ENCODE results near the gene DNASE1L2. TPM values are rescaled to one million over a fixed set of nuclear protein-coding genes. Genes with fewer than 3 reads are reported as not detected.

The DNASE1L2 gene
- total RNA-seq, 1 donor from 2014 or later: 3.2 TPM

GRCh38 chr16:2223221-2223941, 12.9 kb upstream of the DNASE1L2 start, which contains the start of gene E4F1:
E4F1 (plus strand) TSS chr16:2223591; CDS start chr16:2223614, 23 bp downstream.
- intact Hi-C loops (cut with micrococcal nuclease): loop anchor here (1.0 to 5.0 kb wide), 11 partner anchors 8 to 553 kb away; partner anchors contain the start of genes ATP6V0C, CCNF, CEMP1 and ECI1

- intact Hi-C loops (cut with micrococcal nuclease): loop anchor here (1.0 to 5.0 kb wide), 11 partner anchors 9 to 553 kb away; partner anchors contain the start of genes ATP6V0C, CCNF, CEMP1 and ECI1
Measured at GRCh38 chr16:2223942-2224486, 12.2 kb upstream of the DNASE1L2 start.

DNA sequence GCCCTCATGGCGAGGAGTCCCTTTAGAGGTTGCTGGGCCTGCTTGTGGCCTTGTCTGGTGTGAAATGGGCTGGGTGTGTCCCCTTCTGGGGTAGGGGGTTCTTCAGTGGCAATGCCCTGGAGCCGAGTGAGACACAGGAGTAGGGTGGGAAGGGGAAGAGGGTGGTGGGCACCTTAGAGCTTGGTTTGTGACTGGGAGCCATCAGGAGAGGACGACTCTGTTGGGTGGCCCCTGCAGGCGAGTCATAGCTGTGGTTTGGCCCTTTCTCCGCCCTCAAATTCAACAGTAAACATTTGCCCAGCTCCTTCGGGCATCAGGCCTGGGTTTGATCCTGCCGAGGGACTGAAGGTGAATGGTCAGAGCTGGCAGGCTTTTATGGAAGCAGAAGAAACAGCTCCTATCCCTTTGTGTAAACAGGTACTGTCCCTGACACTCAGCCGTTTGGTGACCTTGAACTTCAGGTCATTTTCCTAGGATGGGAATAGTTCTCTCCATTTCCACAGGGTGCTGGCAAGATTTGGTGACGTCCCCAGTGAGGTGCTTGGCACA, 9.9 kb upstream of the DNASE1L2 start:
- intact Hi-C loops (cut with micrococcal nuclease): no loop called here

GRCh38 chr16:2226918-2227317, 9.3 kb upstream of the DNASE1L2 start:
- intact Hi-C loops (cut with micrococcal nuclease): no loop called here

GRCh38 chr16:2228161-2228824, 8.0 kb upstream of the DNASE1L2 start:
- intact Hi-C loops (cut with micrococcal nuclease): no loop called here

DNA sequence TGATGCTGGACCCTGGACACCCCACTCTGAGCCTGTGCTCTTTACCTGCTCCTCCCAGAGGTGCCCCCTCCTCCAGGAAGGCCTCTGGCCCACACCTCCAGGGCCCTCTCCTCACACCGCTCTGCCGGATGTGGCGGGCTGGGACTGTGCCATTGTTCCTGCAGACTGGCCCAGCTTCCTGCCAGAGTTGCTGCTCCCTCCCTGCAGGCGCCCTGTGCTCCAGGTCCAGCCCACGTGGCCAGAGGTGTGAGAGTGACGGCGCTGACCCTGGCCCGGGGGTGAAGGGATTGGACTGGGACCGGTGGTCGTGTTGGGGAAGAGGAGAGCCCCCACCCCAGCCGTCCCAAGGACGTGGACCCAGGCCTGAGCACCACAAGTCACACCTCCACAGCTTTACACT, 7.2 kb upstream of the DNASE1L2 start:
- intact Hi-C loops (cut with micrococcal nuclease): no loop called here

DNA sequence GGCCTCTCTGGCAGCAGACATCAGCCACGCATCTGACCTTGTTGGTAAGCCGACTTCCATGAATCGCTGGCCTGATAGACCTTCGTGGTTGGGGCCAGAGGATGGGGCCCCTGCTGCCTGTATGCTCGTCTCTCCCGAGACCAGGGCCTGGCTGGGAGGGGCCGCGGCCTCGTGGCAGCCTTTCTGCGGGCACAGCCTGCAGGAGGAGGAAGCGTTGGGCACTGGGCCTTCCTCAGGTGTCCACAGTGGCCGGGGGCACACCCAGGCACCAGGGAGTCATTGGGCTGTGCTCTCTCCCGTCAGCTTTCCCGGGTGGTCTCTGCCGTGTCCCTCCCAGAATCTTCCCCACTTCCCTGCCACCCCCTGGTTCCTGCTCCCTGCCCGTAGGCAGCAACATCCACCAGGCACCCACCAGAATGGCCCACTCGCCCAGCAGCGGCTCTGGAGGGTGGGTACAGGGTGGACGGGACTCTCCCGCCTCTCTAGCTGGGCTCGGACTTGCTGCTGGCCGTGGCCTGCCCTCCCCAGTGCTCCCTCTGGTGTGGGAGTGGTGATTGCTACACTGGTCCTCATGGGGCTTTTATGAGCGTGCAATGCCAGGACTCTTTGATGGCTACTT, 6.5 kb upstream of the DNASE1L2 start:
- intact Hi-C loops (cut with micrococcal nuclease): no loop called here

DNA sequence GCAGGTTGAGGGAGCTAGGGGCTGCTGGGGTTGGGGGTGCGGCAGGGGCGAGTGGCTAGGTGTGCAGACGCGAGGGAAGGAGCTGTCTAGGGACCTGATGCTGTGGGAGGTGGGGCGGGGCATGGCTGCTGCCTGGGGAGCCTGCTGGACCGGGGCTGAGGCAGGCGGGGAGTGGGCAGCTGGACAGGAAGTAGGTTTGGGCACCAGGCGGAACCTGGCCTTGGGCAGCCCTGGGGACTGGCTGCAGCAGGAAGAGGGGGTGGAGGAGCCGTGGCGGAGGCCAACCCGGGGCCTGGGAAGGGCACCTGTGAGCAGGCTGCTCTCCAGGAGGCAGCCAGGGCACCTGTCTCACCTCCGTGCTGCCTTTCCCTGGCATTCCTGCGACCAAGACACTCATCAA, 5.9 kb upstream of the DNASE1L2 start:
- intact Hi-C loops (cut with micrococcal nuclease): no loop called here

- intact Hi-C loops (cut with micrococcal nuclease): no loop called here
Measured at GRCh38 chr16:2231016-2231931, 5.0 kb upstream of the DNASE1L2 start.

DNA sequence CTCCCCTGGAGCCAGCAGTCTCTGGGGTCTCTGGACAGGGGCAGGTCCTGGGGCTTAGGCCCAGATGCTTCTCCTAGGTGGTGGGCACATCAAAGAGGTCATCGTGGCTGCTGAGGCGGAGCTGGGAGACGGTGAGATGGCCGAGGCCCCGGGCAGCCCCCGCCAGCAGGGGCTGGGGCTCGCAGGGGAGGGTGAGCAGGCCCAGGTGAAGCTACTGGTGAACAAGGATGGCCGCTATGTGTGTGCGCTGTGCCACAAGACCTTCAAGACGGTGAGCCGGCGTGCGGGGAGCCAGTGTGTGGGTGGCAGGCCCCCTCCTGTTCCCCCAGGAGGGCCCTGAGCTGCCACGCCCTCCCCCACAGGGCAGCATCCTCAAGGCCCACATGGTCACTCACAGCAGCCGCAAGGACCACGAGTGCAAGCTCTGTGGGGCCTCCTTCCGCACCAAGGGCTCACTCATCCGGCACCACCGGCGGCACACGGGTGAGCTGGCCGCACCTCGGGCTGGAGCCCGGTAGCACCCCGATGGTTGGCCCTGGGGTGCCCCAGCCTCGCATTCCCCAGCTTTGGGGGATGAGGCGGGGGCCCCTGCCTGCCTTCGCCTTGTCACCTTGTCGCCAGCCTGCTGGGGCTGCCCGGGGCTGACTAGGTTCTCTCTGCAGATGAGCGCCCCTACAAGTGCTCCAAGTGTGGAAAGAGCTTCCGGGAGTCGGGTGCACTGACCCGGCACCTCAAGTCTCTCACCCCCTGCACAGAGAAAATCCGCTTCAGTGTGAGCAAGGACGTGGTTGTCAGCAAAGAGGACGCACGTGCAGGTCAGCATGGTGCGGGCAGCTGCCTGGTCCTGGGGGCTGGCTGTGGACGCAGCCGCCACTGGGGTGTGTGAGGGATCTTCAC, 3.9 kb upstream of the DNASE1L2 start:
- intact Hi-C loops (cut with micrococcal nuclease): no loop called here

- intact Hi-C loops (cut with micrococcal nuclease): no loop called here
Measured at GRCh38 chr16:2233046-2233775, 3.0 kb upstream of the DNASE1L2 start.

DNA sequence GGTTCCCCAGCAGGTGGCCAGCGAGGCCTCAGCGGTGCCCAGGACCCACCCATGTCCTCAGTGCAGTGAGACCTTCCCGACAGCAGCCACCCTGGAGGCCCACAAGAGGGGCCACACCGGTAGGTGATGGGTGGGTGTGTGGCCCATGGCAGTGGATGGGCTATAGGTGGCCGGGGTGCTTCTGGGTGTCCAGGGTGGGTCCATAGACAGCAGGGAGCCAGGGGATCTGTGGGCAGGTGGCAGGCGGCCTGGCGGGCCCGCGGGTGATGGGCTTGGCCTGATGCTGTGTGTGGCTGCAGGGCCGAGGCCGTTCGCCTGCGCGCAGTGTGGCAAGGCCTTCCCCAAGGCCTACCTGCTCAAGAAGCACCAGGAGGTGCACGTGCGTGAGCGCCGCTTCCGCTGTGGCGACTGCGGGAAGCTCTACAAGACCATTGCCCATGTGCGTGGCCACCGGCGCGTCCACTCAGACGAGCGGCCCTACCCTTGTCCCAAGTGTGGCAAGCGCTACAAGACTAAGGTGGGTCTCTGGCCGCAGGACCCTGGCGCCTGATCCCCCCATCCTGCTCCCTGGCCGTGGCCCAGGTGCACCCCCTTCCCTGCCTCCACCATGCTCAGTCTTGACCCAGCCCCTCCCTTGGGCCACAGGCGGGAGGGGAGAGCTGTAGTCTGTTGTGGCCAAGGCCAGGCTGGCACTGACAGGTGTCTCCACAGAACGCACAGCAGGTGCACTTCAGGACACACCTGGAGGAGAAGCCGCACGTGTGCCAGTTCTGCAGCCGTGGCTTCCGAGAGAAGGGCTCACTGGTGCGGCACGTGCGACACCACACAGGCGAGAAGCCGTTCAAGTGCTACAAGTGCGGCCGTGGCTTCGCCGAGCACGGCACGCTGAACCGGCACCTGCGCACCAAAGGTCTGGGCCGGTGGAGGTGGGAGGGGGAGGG, 2.1 kb upstream of the DNASE1L2 start:
- intact Hi-C loops (cut with micrococcal nuclease): no loop called here

- intact Hi-C loops (cut with micrococcal nuclease): no loop called here
Measured at GRCh38 chr16:2234813-2235170, 1.5 kb upstream of the DNASE1L2 start.

GRCh38 chr16:2235234-2235651, 1.0 kb upstream of the DNASE1L2 start:
- intact Hi-C loops (cut with micrococcal nuclease): no loop called here

- intact Hi-C loops (cut with micrococcal nuclease): no loop called here
Measured at GRCh38 chr16:2235695-2236336, 428 bp upstream of the DNASE1L2 start.

DNA sequence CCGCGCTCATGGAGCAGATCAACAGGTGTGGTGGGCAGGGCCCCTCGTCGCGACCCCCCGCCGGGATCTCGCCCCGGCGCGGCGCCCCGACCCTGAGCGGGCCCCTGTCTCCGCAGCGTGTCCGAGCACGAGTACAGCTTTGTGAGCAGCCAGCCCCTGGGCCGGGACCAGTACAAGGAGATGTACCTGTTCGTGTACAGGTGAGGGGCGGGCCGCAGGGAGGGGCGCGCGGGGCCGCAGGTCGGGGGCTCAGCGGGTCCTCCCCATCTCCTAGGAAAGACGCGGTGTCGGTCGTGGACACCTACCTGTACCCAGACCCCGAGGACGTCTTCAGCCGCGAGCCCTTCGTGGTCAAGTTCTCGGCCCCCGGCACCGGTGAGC, 848 bp downstream of the DNASE1L2 start:
- intact Hi-C loops (cut with micrococcal nuclease): no loop called here

DNA sequence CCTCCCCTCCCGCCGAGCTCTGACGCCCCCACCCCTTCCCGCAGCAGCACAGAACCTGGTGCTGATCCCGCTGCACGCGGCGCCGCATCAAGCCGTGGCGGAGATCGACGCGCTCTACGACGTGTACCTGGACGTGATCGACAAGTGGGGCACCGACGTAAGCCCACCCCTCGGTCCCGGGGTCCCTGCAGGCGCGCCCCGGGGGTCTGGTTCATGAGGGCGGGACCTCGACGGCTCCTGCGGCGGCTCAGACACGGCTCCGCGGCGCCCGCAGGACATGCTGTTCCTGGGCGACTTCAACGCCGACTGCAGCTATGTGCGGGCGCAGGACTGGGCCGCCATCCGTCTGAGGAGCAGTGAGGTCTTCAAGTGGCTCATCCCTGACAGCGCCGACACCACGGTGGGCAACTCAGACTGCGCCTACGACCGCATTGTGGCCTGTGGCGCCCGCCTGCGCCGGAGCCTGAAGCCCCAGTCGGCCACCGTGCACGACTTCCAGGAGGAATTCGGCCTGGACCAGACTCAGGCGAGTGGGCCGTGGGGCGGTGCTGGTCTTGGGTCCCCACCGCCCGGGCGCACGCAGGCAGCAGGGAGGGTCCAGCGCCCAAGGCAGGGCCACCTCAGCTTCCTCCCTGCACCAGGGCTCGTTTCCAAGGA, 1.4 kb downstream of the DNASE1L2 start:
- intact Hi-C loops (cut with micrococcal nuclease): no loop called here
